Activated CD4-positive, alpha-beta T cell treated with anti-CD3 and anti-CD28 coated beads for 48 hours (primary cell): ENCODE results near the gene DOCK11.
"Not testable (repeated sequence)": the region's sequence is repeated elsewhere in the genome, so short reads cannot be mapped to it uniquely, and the experiment has no call there.

Experiments
- DNase-seq: peaks from one replicate; pipeline ENCODE4 v3.0.0-alpha.2; 2020

DOCK11 gene

DNA sequence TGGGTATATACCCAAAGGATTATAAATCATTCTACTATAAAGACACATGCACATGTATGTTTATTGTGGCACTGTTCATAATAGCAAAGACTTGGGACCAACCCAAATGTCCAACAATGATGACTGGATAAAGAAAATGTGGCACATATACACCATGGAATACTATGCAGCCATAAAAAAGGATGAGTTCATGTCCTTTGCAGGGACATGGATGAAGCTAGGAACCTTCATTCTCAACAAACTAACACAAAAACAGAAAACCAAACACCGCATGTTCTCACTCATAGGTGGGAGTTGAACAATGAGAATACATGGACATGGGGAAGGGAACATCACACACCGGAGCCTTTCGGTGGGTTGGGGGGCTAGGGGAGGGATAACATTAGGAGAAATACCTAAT, 87.3 kb downstream of the DOCK11 start:
- DNase-seq: not testable (repeated sequence)

DNA sequence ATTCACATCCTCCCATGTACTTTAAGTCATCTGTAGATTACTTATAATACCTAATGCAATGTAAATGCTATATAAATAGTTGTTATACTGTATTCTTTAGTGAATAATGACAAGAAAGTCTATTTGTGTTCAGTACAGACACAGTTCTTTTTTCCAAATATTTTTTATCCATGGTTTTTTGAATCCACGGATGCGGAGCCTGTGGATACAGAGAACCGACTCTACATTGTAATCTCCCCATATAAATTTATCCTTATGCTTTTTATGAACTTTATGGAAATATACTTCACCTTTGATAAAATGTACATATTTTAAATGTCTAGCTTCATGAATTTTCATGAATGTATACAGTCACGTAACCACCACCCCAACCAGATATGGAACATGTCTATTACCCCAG, 88.2 kb downstream of the DOCK11 start:
- DNase-seq: no peak

DNA sequence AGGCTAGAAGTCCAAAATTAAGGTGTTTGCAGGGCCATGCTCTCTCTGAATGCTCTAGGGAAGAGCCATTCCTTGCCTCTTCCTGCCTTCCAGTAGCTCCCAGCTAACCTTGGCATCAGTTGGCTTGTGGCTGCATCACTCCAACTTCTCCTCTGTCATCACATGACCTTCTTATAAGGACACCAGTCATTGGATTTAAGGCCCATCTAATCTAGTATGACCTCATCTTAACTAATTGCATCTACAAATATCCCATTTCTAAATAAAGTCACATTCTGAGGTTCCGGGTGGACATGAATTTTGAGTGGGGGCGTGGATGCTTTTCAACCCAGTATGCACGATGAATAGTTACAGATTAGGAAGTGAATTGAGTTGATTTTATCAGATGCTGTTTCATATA, 89.7 kb downstream of the DOCK11 start:
- DNase-seq: no peak

DNA sequence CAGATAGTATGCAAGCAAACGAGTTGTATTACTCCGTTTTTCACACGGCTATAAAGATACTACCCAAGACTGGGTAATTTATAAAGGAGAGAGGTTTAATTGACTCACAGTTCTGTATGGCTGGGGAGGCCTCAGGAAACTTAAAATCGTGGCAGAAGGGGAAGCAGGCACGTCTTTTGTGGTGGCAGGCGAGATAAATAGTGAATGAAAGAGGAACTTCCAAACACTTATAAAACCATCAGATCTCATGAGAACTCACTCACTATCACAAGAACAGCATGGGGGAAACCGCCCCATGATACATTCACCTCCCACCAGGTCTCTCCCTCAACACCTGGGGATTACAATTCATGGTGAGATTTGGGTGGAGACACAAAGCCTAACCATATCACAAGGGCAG, 90.6 kb downstream of the DOCK11 start:
- DNase-seq: not testable (repeated sequence)

DNA sequence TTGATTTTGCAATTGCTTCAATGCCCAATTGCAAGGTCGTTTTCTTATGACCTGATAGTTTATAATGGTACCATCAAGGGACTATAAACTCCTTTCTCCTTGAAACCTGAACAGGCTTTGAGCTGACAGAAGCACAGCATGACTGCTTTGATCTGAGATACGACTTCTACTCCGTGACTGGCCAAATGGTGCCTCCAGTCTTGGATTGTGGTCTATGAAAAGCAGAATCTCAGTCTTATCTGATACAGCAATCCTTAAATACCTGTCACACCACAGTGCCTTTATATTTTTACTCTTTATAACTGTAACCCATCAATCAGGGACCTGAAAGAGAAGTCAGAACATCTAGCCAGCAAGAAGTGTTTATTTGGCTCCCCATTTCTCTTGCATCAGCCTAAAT, 93.1 kb downstream of the DOCK11 start:
- no peak for DNase-seq

DNA sequence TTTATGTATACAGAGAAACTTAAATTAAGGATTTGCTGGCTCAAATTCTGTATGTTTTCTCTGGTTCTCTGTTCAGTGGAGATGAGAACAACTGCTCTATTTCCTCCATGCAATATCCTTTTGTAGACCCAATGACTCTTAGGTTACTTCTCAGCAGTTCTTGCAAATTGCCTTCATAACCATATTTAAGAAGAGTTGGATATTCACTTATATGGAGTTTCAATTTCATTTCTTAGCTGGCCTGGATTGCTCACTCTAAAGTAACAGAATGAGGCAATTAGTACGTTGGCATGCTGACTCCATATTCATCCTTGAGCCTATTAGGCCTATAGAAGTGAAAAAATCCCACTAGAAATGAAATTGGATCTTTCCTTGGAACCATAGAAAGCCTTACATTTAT, 93.6 kb downstream of the DOCK11 start:
- no peak for DNase-seq

DNA sequence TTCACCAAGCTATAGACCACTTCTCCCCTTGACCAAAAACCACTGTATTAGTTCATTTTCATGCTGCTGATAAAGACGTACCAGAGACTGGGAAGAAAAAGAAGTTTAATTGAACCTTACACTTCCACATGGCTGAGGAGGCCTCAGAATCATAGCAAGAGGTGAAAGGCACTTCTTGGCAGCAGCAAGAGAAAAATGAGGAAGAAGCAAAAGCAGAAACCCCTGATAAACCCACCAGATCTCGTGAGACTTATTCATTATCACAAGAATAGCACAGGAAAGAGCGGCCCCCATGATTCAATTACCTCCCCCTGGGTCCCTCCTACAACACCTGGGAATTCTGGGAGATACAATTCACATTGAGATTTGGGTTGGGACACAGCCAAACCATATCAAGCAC, 97.8 kb downstream of the DOCK11 start:
- no peak for DNase-seq

DNA sequence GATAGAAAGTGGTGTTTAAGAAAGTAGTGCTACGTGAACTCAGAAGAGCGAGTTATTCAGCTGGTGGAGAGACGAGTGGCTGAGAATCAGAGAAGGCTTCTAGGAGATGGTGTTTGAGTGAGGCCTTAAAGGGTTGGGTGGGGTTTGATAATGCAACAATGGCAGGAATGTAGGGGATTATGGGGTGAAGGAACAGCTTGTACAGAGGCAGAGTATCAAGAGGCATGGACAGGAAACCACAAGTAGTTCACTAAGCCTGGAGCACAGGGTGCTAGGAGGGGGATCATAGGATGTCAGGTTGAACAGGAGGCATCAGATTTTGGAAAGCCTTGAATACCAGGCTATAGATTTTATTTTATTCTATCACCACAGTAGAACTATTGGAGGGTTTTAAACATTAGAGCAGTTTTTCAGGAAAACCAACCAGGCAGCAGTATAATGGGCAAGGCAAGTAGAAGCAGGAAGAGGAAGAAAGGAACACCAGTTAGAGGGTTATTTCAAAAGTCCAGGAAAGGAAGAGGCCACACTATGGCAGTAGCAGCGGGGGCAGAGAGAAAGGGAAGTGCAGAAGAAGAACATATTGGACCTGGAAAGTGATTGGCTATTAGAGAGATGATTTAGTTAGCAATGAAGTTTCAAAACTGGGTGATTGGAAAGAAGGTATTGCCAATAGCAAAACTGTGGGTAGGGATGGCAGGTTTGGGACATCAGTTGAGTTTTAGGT, 99.2 kb downstream of the DOCK11 start:
- DNase-seq: no peak

DNA sequence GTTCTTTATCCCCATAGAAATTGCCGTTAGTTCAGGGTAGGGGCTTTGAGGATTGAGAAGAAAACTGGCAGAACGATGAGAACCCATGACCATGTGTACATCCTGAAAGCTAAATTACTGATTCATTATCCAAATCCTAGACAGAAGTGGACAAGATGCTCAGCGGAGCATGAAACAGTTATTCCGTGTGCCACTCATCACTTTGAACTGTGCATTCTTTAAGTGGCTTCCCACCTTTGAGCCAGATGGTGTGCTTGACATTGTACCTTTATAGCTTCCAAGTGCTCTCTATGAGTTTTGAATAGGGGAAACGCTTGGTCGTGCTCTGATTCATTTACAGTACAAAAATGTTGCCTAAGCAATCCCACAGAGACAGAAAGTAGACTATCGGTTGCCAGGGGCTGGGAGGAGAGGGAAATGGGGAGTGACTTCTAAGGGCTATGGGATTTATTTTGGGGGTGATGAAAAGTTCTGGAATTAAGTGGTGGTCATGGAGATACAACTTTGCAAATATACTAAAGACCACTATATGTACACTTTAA, 100.0 kb downstream of the DOCK11 start:
- DNase-seq: no peak

DNA sequence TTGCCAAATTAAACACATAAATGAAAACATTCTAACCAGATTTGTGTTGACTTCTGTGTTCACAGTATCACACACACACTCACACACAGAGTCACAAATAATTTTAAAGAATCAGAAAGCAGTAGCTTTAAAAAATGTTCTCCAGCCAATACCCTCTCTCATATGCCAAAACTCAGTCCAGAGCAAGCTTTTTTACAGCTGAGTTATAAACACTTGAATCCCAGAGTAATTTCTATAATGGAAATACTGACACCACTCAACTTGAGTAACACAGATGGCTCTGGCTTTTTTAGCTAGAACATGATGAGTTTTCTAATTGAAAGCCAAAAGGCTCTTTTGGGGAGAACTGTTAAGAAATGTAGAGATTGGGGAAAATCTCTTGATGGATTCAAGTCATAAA, 100.8 kb downstream of the DOCK11 start:
- DNase-seq: no peak

DNA sequence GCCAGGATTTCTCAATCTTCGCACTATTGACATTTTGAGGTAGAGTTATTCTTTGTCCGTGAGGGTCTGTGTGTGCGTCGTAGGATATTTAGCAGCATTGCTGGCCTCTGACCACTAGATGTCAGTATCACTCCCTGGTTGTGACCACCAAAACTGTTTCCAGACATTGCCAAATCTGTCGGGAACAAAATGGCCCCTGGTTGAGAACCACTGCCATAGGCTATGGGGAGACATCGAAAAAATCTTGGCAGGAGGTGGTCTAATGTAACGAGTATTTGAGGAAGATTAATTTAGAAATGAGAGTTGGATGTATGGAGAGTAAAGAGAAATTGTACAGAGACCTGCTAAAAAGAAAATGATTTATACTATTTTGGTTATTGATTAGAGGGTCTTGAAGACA, 108.4 kb downstream of the DOCK11 start:
- DNase-seq: peak; percentile 40

DNA sequence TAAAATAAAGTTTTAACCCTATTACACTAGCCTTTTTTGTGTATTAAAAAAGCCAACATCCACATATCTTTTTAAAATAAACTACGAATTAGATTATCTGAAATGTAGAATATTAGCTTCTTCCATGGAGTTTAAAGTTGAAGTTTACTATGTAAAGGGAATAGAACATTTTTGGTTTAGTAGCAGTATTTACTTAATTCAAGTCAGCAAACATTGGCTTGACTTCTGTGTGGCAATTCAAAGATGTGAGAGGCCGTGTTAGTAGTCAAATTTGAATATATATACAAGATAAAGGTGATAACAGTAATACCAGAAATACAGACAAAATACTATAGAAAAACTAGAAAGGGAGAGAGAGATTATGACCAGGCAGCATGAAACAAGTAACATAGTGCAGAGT, 116.7 kb downstream of the DOCK11 start:
- DNase-seq: no peak

DNA sequence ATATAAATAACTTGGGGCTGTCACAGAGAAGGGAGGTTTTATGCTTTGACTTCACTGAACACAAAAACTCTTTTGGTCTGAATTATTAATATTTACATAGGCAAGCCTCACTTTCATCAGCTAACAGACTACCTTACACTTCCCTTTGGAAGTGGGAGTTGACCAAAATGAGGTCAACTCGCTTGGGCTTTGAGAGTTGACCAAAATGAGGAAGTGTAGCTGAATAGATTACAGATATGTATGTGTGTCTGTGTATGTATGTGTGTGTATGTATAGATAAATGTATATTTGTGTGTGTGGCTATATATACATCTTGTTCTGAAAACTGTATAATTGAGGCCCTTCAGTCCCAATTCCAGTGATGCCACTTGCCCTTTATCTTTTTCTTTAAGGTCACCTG, 118.5 kb downstream of the DOCK11 start:
- no peak for DNase-seq

DNA sequence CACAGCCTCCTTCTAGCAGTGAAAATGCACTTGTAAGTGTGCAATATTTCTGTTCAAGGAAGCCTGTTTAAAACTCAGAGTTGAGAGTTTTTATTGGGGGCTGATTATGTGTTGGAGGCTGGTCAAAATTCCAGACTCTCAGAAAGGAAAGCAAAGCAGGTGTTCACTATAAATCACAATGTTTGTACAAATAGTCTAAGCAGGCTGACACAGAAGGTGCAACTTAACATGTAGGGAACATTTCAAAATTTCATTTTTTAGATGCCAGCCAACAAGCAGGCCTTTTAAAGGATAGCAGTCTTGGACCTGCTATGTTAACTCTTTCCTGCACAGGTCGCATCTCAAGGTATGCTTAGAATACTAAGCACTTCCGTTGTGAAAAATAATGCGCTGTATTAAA, 119.5 kb downstream of the DOCK11 start:
- DNase-seq: no peak

DNA sequence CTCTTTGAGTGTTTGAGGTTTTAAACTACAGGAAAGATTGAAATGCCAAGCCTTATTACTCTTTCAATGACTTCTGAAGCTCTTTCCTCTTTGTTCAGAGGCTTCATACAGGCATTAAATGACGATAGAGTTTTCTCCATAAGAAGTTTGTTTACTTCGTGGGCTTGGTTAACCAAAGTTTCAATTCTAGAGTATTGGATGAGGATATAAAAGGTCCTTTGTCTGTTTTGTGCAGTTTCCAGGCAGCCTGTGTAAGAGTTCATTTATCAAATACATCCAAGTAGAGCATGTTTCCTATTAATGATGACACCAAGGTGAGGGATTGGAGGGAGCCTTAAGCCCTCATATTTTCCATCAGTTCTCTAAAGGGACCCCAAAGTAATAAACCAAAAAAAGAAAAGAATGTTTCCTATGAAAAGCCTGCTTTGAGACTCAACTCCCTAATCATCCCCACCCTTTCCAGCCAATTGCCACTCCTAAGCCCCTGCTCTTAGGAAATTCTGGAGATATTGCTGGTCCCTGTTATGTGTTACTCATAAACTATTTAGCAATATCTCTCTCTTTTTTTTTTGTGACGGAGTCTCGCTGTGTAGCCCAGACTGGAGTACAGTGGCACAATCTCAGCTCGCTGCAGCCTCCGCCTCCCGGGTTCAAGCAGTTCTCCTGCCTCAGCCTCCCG, 125.6 kb downstream of the DOCK11 start:
- no peak for DNase-seq

DNA sequence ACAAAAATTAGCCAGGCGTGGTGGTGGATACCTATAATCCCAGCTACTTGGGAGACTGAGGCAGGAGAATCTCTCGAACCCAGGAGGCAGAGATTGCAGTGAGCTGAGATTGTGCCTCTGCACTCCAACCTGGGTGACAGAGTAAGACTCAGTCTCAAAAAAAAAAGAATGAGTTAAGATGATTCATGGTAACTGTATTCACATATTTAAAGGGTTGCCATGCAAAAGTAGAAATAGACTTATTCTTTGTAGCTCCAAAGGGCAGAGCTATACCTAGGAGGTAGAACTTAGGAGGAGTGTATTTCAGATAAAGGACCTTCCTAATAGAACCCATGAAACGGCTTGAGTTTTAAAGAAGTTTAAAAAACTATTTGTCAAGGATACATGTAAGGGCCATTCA, 127.4 kb downstream of the DOCK11 start:
- no peak for DNase-seq

DNA sequence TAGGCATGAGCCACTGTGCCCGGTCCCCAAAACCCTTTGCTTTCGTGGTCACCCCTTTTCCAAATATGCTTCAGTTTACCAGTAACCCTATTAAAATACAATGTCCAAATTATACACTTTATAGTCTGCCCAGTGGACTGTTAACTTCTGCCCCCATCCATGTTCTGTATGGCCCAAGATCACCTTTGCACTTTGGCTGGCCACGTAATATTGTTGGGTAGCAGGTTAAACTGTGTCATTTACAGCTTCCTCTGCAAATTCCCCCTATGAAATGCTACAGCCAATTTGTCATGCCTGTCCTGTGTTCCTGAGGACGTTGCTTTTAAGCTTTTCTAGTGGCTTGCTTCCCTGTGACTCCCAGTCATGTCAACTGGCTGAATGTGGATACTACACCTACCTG, 130.7 kb downstream of the DOCK11 start:
- no peak for DNase-seq

DNA sequence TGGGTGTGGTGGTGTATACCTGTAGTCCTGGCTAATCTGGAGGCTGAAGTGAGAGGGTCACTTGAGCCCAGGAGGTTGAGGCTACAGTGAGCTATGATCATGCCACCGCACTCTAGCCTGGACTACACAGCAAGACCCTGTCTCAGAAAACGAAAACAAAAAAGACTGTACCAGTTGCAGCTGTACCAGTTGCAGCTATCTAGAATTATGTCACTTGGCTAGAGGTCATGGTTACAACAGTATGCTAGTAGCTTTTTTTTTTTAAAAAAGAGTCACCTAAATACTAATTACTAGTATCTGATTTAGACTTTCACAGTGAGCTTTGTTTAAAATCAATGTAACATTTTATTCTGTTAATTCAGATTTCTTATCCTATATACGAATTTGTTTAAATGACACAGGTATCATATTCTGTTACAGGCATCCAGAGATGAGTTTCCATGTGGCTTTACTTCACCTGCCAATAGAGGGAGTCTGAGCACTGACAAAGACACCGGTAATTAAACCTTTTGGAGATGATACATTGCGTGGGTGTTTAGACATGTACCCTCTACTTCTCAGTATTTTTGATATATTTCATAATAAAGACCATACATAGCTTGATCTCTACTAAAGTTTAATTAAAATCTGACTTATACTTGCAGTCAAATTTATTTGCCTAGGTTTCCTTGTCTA, 131.6 kb downstream of the DOCK11 start:
- DNase-seq: no peak

DNA sequence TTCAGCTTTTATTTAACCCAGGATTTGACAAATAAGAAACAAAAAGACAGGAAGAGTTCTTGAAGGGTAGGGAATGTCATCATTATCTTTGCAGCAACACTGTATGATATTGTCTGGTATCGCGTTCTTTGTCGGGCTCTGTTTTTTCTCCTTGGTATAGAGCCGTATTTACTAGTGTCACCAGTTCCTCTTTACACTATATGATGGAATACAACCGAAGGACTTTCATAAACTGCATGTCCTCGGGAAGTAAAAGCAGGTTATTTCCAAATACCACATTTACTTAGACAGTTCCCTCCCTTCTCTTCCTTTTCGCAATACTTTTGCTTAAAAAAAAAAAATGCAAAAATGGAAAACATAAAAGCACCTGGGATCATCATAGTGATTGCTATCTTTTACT, 135.2 kb downstream of the DOCK11 start:
- DNase-seq: no peak

DNA sequence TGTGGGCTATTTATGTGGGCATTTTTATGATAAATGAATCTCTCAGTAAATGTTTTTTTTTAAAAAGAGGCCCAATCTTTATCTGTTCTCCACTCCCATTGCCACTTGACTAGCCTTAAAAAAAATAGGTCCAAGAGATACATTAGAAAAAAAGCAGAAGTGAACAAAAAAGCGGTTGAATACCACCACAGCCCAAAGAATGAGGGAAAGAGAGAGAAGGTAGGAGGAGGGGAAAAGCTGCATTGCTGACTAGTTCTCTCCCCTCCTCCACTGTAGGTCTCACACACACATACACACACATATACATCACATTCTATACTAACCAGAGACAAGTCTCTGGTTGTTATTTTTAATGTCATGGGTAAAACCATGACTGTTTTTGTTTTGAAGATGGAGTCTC, 136.0 kb downstream of the DOCK11 start:
- no peak for DNase-seq

DNA sequence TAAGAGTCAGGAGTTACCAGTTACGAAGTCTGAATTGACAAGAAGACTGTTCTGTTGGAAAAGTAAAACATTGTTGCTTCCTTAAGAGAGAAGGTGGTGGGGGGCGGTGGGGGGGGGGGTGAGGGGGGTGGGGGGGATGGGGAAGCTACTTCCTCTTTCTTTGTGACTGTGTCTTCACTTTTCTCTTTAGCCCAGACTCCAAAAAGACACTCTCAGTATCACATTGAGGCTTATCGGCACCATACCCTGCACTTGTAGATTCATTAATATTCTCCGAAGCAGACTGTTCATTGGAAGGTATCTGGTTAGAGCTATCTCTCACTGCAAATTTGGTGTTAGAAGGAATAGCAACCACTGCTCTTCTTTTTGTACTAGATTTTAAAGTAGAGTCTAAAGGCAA, 137.2 kb downstream of the DOCK11 start:
- DNase-seq: no peak

DNA sequence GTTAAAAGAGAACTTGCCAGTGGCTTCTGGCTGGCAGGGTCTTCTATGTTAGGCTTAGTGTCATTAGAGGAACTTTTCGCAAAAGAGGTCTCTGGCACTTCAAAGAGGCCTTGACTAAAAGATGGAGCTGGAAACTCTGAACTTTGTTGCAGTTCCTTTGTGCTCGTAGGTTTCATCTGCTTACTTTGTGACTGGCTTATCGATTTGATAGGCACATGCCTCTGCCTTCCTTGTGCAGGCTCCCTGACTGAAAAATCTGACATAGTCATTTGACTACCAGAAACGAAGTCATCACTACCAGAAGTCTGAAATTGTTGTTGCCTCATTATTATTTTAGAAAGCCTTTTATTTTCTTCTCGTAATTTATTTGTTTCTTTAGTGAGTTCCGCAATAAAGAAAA, 137.9 kb downstream of the DOCK11 start:
- no peak for DNase-seq

DNA sequence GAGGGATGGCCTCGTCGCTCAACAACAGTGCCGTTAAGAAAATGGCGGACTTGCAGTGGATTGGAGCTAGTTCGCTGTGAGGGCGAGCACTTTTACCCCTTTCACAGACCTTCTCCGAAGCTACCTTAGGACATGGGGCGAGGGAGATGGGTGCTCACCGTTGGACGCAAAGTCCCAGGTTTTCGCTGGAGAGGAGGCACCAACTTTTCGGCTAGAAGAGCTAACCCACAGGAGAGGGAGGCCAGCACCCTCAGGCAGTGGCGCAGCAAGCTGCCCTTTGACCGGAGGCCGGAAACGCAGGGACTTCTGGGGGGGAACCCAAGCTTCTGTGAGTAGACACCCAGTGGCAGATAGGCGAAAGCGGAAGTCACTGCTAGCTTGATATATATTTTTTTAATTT, 138.7 kb downstream of the DOCK11 start:
- no peak for DNase-seq

DNA sequence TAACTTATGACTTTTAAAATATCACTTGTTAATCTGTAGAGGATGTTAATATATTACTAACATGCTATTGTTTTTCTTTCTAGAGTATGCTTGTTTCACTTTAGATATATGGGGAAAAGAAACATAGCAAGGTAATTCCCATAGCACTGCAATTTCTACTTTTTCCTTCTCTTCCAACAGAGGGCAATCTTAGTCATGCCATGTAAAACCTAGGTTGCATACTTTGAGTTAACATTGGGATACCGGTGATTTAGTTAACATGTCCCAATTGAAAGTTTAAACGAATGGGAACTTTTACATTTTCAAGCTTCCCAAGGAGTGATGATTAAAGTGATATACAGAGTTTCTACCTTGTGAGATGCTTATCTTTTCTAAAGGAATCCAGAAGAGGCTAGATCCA, 142.4 kb downstream of the DOCK11 start:
- no peak for DNase-seq
